Inferior parietal cortex (tissue), 1 donor: ENCODE results near the gene FADS1.

Experiments used
- DNase-seq: peaks from one replicate; pipeline ENCODE4 v3.0.0-alpha.2; 2016; ENCODE audit errors: extremely low spot score

Gene FADS1

GRCh38 chr11:61846362-61847020 lies 29.7 kb upstream of the FADS1 start:
- no peak for DNase-seq

DNA sequence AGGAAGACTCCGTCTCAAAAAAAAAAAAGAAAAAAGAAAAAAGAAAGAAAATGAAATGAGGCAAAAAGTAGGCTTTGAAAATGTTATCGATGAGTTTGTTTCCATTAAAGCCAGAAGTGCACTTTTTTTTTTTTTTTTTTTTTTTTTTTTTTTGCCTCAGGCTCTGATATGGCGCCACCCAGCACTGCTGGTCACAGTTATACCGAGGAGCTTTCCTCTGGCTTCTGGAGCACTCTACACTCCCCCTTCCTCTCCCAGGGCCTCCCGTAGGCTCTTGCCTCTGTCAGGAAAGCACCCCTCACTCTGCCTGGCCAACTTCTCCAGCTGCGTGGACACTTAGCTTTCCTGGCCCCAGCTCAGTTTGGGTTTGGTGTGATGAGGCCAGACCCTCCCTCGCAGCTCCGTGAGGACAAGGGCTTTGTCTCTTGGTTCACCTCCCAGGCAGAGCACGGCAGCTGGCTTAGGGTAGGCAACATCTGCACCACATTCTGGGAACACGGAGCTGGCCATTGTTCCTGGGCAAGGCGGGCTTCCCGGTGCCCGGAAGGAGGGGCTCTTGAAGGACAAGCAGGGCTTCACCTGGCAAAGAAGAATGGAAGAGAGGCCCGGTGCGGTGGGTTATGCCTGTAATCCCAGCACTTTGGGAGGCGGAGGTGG lies 28.2 kb upstream of the FADS1 start:
- DNase-seq = no peak

DNA sequence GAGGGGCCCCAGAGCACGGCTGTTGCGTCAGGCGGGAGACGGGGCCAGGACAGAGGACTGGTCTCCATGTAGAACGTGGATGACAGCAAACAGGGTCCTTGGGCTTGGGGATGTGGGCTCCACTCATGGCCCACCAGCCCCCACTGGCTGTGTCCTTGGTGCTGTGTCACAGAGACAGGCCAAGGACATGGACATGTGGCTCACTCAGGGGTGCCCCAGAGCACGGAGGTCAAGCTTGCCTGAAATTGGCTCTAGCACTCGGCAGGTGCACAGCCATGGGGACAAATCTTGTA lies 25.7 kb upstream of the FADS1 start:
- no peak for DNase-seq

GRCh38 chr11:61841636-61842527 lies 25.1 kb upstream of the FADS1 start:
- no peak for DNase-seq

DNA sequence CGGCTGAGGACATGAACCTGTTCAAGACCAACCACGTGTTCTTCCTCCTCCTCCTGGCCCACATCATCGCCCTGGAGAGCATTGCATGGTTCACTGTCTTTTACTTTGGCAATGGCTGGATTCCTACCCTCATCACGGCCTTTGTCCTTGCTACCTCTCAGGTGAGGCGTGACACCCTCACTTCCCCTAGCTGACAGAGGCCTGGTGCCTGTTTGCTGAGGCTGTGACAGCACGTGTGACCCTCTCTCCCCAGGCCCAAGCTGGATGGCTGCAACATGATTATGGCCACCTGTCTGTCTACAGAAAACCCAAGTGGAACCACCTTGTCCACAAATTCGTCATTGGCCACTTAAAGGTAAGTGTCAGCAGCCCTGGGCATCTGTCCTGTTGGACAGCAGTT lies 23.6 kb upstream of the FADS1 start:
- DNase-seq = no peak

GRCh38 chr11:61839742-61840141 lies 22.9 kb upstream of the FADS1 start:
- no peak for DNase-seq

DNA sequence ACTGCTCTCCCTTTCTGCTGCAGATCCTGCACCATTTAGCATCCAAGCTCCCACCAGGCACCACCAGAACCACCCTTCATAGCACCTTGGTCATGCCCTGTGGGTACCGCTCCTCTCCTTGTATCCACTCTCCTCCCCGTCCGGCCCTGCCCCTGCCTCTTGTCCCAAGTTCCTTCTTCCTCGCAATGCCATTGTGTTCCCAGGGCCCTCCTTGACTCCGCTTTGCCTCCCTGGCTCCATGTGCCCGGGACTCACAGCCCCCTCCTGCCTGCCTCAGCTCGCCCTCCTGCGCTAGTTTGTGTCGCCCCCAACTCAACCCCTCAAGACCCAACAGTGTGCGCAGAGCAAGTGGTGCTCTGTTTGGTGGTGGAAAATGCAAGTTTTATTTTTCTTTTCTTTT lies 22.1 kb upstream of the FADS1 start:
- no peak for DNase-seq

DNA sequence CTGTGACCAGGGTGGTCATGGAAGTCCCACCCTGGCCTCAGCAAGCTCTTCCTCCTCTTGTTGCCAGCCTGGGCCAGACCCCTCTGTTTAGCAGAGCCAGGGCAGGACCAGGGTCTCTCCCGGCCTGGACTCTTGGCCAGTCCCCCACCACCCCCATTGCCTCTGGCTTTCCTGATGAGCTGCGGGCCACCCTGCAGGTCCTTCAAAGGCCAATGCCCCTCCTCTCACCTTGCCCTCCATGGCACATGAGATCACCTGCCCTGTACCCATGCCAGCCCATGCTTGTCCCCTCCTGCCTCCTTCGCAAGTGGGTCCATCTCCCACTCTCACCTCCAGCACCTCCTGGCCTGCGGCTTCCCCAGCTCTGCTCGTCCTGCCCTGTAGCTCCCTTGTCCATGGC lies 21.7 kb upstream of the FADS1 start:
- DNase-seq = no peak

DNA sequence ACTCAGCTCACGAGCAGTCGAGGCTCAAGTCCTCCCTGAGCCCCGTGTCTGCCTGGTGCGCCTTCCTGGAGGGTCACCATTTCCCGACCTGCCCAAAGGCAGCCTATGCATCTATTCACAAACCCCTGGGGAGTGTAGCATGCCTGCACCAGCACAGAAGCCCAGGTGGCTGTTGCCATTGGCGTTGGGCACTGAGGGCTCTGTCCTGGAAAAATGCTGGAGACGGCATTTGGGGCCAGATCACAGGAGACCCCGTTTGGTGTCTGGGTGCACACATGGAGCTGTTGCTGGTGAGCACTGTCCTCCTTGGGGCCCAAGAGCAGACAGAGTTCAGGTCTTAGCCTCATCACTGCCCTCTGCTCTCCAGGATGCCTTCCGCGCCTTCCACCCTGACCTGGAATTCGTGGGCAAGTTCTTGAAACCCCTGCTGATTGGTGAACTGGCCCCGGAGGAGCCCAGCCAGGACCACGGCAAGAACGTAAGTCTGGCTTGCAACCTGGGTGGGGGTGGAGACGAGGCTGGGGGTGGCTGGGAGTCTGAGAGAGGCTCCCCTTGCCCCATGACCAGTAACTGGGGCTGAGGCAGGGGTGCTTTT lies 20.7 kb upstream of the FADS1 start:
- no peak for DNase-seq

GRCh38 chr11:61836193-61836592 lies 19.4 kb upstream of the FADS1 start:
- DNase-seq = no peak

- DNase-seq = peak; percentile 60
Observed at GRCh38 chr11:61834278-61835048, 17.7 kb upstream of the FADS1 start.

DNA sequence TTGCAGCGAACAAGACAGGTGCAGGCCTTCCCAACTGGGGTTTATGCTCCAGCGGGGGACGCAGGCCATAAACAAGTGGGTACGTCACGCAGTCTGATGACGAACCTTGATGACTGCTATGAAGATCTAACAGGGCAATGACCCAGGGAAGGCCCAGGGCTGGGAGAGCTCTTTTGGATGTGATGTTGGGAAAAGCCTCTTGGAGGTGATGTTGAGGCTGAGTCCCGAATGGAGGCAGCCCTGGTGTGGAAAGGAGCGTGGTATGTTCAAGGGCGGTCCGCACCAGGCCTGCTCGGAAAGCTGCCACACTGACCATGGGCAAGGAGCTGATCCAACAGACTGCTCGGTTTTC lies 17.1 kb upstream of the FADS1 start:
- DNase-seq = no peak

- DNase-seq = no peak
Observed at GRCh38 chr11:61833471-61833870, 16.7 kb upstream of the FADS1 start.

- no peak for DNase-seq
Observed at GRCh38 chr11:61832754-61833153, 16.0 kb upstream of the FADS1 start.

DNA sequence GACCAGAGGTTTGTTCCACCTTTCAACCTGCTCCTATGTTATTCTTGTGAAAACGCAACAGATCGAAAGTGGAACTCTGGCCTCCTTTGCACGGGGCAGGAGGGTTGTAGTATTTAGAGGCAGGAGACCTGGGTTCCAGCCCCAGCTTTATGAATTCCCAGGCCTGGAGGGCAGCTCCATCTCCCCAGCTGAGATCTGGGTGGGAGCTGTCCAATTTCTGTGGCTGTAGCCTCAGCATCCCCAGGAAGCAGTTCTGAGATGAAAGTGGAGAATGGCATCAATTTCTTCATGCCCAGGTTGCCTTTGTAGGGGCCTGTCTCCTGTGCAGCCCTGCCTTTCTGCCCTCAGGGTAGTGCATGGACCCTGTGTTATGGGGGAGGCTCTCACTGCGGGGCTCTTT lies 15.4 kb upstream of the FADS1 start:
- no peak for DNase-seq

DNA sequence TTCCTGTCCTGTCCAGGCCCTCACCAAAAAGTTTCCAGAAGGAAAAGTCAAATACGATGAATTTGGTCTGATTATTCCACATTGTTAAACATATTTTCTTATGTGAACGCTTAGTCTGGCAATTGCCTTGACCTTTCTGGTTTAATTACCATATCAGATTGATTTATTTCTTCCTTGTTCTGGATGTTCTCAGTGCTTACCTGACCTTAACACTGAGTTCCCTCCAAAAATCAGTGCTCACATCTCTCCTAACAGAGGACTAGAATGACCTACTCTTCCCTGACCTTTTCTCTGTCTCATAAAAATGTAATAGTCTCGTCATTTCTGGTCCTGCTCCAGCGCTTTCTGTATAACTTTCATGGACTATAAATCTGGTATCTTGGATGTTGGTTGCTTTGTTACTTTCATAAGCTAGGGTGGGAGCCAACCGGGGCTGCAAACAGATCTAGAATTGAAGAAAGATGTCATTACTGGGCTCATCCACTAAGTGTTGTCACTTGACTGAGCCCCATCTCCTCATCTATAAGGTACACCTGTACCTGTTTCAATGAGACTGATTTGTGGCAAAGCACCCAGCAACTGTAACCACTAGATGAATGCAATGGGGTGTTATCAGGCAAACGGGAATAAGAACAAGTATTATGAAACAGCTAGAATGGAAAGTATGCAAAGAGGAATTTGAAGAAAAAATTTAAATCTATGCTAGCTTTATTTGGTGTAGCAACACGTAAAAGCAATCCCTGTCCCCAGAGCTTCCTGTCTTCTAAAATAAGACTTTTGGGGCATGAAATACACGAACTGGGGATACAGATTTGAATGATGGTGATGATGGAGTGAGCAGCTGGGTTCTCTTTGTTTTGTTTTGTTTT lies 13.7 kb upstream of the FADS1 start:
- no peak for DNase-seq

GRCh38 chr11:61829806-61830205 lies 13.0 kb upstream of the FADS1 start:
- DNase-seq = no peak

DNA sequence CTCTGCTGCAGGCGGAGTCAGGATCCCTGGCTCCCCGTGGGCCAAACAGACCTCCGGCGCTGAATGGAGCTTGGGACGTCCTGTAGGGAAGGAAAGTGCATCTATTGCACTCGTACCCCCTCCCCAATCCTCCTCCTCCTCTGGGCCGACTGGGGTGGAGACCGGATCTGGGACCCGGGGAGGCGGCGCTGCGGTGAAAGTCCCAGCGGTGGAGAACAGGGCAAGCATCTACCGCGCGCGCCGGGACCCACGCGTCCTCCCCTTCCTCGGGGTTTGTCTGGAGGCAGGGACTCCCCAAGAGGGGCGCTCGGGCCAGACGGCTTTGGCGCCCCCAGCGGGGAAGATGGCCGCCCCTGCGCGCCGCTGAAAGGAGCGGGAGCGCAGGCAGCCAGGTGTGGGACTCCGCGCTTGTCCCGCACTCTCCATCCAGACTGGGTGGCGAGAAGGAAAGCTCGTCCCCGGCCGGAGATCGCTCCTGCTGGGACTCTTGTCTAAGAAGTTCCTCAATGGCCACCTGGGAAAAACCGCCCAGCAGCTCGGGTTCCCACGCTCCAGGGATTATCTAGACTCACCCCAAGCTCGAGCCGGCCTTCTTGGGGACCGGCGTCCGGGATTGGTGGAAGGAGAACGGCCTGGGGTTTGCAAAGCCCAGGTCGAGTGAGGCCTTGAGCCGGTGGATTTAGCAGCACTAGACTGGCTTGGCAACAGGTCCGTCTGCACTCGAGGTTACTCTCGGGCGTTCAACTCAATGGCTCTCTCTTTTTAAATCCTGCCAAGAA lies 12.0 kb upstream of the FADS1 start:
- peak; percentile 32 for DNase-seq

GRCh38 chr11:61828379-61828628 lies 11.5 kb upstream of the FADS1 start:
- DNase-seq = no peak

DNA sequence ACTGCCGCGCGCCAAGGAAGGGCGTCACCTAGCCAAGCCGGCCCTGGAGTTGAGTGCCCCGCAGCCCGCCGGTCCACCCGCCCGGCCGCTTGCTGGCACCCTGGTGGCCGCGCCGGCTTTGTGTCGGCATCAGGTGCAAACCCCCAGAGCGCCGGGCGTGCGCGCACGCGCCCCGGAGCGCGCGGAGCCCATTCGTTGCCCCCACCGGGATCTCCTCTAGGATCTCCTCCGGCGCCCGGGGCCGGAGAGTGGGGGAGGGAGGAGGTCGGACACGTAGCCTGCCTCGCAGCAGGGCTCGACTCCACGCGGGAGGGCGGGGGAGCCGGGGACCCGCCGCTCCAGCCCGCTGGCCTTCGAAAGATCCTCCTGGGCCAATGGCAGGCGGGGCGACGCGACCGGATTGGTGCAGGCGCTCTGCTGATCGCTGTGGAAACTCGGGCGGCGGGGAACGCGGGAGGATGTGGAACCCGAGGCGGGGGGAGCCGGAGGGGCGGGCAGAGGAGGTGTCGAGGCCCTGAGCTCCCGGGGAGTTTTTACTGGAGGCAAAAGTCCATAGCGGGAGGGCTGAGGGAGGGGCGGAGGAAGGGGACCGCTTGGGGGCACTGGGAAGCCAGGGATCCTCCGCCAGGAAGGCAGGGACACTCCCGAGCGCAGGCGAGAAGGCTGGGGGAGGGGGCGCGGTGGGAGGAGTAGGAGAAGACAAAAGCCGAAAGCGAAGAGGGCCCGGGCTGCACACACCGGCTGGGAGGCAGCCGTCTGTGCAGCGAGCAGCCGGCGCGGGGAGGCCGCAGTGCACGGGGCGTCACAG lies 11.0 kb upstream of the FADS1 start, which contains the start of gene FADS2:
Gene FADS2 (plus strand): TSS at position 730 of the 808 bp plus-strand sequence. CDS start 91 bp downstream, outside the sequence.
- peak; percentile 84 for DNase-seq
